ENCODE data around the gene DDX49. TPM values are rescaled to one million over a fixed set of nuclear protein-coding genes. Genes with fewer than 3 reads are reported as not detected.

Gene DDX49
- total RNA-seq, 4 donors from 2014 or later: 31.8 to 61.2 (median 35.5) TPM

DNA sequence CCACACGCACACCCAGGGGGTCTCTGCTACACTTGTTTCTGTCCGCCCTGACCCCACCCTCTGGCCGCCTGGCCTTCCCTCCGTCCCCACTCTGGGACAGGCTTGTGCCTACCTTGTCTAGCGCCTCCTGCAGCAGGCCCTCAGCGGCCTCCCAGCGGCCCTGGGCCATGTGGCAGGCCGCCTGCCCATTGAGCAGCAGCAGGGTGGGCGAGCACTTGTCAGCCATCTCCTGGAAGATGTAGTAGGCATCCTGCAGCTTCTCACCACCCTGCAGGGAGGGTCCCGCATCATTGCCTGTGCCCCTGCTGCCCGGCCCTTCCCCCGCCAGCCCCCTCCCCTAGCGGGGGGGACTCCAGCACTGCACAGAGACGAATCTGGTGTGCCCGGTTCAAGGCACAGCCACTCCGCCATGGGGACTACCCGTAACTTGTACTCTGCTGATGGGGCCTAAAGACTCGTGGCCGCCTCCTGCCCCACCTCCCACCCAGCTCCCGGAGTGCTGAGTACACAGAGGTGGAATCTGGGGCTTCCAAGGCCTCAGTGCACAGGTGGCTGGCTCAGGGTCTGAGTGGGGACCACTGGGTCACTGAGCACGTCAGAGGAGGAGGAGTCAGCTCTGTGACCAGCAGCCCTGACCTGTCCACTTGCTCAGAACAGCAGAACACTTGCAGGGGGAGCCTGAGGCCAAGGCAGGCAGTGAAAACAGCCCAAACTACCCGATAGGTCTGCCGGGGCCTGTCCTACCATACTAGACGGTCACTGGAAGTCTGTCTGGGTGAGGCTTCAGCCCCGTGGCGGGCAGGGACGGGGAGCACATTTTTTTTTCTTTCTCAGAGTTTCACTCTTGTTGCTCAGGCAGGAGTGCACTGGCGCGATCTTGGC, 16.1 kb upstream of the DDX49 start:
- Histone ChIP-seq H3K36me3 (peaks cover 0 to 98% (median 15%) of the 10 kb centered on the region in 3 donors), H3K4me3 (no peak overlapping the region), H3K27me3 (no peaks in the 10 kb centered on the region), H3K4me1 (peaks cover 0 to 4% (median 0%) of the 10 kb centered on the region in 4 donors), H3K9me3 (no peaks in the 10 kb centered on the region), H3K27ac (no peak overlapping the region)
- TF ChIP-seq, protein P1, sequence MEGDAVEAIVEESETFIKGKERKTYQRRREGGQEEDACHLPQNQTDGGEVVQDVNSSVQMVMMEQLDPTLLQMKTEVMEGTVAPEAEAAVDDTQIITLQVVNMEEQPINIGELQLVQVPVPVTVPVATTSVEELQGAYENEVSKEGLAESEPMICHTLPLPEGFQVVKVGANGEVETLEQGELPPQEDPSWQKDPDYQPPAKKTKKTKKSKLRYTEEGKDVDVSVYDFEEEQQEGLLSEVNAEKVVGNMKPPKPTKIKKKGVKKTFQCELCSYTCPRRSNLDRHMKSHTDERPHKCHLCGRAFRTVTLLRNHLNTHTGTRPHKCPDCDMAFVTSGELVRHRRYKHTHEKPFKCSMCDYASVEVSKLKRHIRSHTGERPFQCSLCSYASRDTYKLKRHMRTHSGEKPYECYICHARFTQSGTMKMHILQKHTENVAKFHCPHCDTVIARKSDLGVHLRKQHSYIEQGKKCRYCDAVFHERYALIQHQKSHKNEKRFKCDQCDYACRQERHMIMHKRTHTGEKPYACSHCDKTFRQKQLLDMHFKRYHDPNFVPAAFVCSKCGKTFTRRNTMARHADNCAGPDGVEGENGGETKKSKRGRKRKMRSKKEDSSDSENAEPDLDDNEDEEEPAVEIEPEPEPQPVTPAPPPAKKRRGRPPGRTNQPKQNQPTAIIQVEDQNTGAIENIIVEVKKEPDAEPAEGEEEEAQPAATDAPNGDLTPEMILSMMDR (IDR thresholded peaks at IDR 0.05): no peak
- TF ChIP-seq POLR2A (IDR thresholded peaks at IDR 0.05): no peak
- no peak for TF ChIP-seq EP300 (IDR thresholded peaks at IDR 0.05)
- WGBS, 2 donors: 84 to 86% methylated on average over 23 to 27 of the region's 29 CpGs
- DNase-seq (ENCODE audit: low spot score in 2 of 2): no peak

DNA sequence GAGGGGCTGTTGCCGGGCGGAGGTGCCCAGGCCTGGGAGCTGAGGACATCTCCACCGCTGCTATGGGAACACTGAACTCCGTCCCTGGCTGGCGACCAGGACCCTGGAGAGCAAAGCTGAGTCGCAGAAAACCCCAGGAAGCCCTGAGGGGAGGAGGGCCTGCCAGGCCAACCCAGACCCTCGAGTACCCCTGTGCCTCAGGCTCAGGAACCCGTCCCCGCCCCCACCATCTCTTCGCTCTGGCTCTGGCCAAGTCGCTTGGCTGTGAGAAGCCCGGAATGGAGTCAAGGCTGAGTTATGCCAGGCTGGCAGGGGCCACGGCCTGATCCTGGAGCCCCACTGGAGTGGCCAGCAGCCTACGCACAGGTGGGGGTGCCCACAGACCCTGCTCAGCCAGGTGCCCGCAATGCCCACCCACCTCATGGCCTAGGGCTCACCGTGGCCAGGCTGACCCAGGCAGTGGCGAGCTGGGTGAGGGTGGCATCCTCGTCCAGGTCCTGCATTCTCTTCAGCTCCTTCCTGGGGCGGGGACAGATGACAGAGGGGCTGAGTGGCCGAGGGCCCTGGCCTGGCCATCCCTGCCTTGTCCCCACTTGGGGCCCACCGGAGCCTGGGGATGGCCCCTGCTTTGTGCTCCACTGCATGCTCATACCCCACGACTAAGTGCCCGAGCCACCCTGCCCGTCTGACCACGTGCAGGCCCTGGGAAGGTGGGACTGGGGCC, 15.0 kb upstream of the DDX49 start:
- peaks cover 0 to 96% (median 14%) of the 10 kb centered on the region in 3 donors for H3K36me3 ChIP-seq
- H3K4me1 ChIP-seq: no peaks in the 10 kb centered on the region
- H3K27ac ChIP-seq: no peak overlapping the region
- no peaks in the 10 kb centered on the region for H3K9me3 ChIP-seq
- H3K27me3 ChIP-seq: no peaks in the 10 kb centered on the region
- no peak overlapping the region for H3K4me3 ChIP-seq
- DNase-seq (ENCODE audit: low spot score in 2 of 2): no peak
- WGBS, 2 donors: 82 to 89% methylated on average over 15 to 22 of the region's 25 CpGs
- TF ChIP-seq POLR2A (IDR thresholded peaks at IDR 0.05) (no peak), EP300 (IDR thresholded peaks at IDR 0.05) (no peak)
- TF ChIP-seq, protein P1 (IDR thresholded peaks at IDR 0.05): no peak

DNA sequence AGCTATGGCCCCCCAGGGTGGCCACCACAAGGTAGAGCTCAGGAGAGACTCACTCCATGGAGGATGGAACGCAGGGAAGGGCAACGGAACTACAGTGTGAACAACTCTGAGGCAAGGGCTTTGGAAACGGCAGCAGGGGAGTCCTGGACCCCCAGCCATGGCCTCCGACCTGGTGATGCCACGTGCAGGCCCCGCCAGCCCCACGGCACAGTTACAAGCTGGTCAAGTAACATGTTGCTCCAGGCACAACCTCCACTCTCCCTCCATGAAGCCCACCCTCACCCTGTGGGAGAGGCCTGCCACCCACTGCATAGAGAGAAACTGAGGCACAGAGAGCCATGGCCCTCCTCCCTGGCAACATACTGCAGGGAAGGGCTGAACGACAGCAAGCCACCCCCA, 14.5 kb upstream of the DDX49 start:
- WGBS, 2 donors: 89% methylated on average over 1 to 8 of the region's 8 CpGs
- Histone ChIP-seq H3K9me3 (no peaks in the 10 kb centered on the region), H3K27me3 (no peaks in the 10 kb centered on the region), H3K4me3 (no peak overlapping the region), H3K4me1 (no peaks in the 10 kb centered on the region), H3K27ac (no peak overlapping the region), H3K36me3 (peaks cover 0 to 96% (median 9%) of the 10 kb centered on the region in 3 donors)
- no peak for TF ChIP-seq POLR2A (IDR thresholded peaks at IDR 0.05)
- TF ChIP-seq EP300 (IDR thresholded peaks at IDR 0.05): no peak
- TF ChIP-seq, protein P1 (IDR thresholded peaks at IDR 0.05): no peak
- DNase-seq (ENCODE audit: low spot score in 2 of 2): no peak

DNA sequence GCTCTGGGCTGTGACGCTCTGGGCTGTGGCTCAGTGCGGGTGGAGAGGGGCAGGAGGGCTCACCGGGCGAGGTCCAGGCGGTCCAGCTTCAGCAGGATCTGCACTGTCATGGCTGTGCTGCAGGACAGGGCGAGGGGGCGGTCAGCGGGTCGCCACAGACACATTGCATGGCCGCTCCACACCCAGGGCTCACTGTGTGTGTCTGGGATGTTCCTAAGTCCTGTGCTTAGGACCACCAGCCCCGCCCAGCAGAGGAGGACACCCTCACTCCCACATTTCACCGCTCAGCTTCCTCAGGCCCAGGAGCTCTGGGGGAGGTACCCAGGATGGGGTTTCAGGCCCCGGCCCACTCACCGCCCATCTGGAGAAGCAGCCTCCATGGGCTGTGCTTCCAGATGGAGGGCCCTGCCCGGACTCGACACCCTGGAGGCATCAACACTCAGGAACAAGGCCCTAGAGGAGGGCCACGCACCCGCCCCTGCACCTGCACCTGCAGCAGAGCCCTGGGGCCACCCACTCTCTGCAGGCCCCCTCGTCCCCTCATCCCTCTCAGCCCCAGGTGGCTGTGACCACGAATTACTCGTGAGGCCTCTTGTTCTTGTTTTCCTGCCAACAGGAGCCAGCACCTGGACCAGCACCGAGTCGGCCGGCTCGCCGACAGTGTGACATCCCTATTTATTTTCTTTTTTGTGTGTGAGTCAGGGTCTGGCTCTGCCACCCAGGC, 13.8 kb upstream of the DDX49 start:
- Histone ChIP-seq H3K36me3 (peaks cover 0 to 96% (median 9%) of the 10 kb centered on the region in 3 donors), H3K4me1 (no peaks in the 10 kb centered on the region), H3K27ac (no peak overlapping the region), H3K4me3 (no peak overlapping the region), H3K9me3 (no peaks in the 10 kb centered on the region), H3K27me3 (no peaks in the 10 kb centered on the region)
- WGBS, 2 donors: 81 to 86% methylated on average over 26 of the region's 26 CpGs
- no peak for TF ChIP-seq POLR2A (IDR thresholded peaks at IDR 0.05)
- no peak for TF ChIP-seq EP300 (IDR thresholded peaks at IDR 0.05)
- TF ChIP-seq, protein P1 (IDR thresholded peaks at IDR 0.05): no peak
- DNase-seq (ENCODE audit: low spot score in 2 of 2): no peak
